ENCODE data around the gene ATMIN.

Gene ATMIN

DNA sequence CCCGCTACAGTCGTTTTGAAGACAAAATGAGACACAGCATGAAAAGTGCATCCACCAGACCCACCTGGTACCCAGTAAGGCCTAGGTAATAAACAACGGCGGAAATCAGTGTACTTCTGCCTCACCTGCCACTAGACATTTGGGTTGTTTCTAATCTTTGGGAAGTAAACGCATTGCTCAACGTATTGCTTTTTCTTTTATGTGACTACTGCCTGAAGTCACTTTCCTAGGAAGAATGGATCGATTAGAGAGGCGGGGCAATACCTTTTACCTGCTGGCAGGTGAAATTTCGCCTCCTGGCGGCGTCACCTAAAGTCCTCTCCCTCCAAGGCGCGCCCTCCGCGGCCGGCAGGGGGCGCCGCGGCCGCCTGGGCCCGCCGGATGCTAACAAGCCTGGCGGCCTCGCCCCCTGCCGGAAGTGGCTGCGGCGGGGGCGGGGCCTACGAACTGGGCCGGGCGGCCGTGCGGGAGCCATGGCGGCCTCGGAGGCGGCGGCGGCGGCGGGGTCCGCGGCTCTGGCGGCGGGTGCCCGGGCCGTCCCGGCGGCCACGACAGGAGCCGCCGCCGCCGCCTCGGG is at the start of gene ATMIN:
Gene ATMIN (plus strand): TSS at position 445 of the 577 bp plus-strand sequence. CDS start 29 bp downstream, at position 474.
- DNase-seq (ENCODE audit: low read depth in 3 of 3), result peak; percentile 74 to 83 (median 79)

DNA sequence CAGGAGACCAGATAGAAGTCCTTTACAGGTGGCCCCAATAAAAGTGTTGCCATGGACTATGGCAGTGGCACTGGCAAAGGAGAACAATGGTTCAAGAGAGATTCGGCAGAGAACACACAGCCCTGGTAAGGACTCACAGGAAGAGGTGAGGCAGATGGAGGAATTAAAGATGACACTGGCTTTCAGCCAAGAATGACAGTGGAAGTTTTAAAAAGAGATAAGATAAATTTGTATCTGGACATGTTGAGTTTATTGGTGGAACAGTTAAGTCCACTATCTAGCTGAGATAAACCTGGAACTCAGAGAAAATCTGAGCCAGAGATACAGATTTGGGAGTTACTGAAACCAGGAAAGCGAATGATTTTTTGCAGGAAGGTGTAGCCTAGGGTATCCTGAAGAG is 49.1 kb upstream of the ATMIN start:
- no peak for DNase-seq (ENCODE audit: low read depth in 3 of 3)

GRCh38 chr16:80988756-80989155 is 46.9 kb upstream of the ATMIN start:
- no peak for DNase-seq (ENCODE audit: low read depth in 3 of 3)

DNA sequence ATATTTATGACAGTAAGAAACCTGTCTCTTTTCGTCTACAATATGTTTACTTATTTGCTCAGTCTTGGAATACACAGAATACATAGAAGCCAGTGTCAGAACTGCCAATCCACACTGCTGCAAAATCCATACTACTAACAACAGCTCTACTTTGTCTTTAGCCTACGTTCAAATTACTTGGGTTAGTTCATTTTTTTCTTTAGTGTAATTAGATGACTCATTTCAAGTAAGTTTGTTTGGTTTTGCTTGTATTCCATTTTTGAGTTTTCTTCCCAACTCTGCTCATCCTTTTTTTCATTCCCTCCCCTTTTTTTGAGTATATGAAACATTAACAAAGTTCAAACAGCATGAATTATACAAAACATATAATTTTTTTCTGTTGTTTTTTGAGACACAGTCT is 45.8 kb upstream of the ATMIN start:
- DNase-seq (ENCODE audit: low read depth in 3 of 3), result no peak

DNA sequence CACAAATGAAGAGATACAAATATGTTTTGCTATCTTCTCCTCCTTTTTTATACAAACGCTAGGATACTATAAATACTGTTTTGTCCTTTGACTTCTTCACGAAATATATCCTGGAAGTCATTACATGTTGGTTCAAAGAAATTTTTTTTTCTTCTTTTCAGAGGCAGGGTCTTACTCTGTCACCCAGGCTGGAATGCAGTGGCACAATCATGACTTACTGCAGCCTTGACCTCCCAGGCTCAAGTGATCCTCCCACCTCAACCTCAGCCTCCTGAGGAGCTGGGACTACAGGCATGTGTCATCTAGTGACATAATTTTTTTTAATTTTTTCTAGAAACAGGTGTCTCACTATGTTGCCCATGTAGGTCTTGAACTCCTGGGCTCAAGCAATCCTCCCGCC is 45.1 kb upstream of the ATMIN start:
- no peak for DNase-seq (ENCODE audit: low read depth in 3 of 3)

GRCh38 chr16:80990978-80991377 is 44.7 kb upstream of the ATMIN start:
- no peak for DNase-seq (ENCODE audit: low read depth in 3 of 3)

GRCh38 chr16:80991792-80992430 is 43.7 kb upstream of the ATMIN start:
- no peak for DNase-seq (ENCODE audit: low read depth in 3 of 3)

DNA sequence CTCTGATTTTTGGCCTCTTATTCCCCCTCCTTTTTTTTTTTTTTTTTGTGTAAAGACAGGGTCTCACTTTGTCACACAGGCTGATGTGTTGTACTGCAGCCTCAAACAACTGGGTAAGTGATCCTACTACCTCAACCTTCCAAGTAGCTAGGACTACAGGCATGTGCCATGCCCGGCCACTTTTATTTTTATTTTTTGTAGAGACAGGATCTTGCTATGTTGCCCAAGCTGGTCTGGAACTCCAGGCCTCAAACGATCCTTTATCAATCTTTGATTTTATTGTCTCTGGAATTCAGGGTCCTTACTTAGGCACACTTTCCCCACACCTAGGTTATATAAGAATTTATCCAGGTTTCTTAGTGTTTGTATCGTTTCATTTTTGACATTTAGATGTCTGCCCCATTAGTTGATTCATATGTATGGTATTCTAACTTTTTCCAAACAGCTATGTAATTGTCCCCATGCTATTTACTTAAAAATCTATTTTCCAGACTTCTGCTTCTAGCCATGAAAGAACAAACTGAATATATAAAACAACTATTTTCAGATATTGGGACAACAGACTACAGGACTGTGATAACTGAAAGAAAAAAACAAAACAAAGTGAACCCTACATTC is 42.9 kb upstream of the ATMIN start:
- DNase-seq (ENCODE audit: low read depth in 3 of 3), result no peak

- no peak for DNase-seq (ENCODE audit: low read depth in 3 of 3)
Observed at GRCh38 chr16:80993307-80993706, 42.3 kb upstream of the ATMIN start.

- no peak for DNase-seq (ENCODE audit: low read depth in 3 of 3)
Observed at GRCh38 chr16:80993834-80994233, 41.8 kb upstream of the ATMIN start.

GRCh38 chr16:80994451-80994850 is 41.2 kb upstream of the ATMIN start:
- no peak for DNase-seq (ENCODE audit: low read depth in 3 of 3)

DNA sequence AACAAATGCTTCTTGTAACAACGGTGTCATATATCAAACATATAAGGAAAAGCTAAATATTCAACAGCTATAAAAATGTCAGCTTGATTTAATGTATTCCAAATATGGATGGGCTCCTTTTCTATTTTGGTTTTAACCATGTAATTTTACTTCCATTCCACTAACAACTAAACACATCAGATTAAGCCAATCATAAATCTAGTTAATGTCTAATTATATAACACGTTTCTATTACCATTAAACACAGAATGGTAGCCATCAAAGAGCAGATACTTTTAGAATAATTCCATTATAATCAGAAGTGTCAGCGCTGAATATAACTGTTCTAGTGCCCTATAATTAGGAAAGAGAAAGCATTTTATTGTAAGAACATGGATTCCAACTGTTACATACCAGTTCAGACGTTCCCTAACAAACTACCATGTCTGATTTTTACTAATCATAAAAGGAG is 38.9 kb upstream of the ATMIN start:
- DNase-seq (ENCODE audit: low read depth in 3 of 3), result no peak

GRCh38 chr16:80997139-80997798 is 38.4 kb upstream of the ATMIN start:
- no peak for DNase-seq (ENCODE audit: low read depth in 3 of 3)

DNA sequence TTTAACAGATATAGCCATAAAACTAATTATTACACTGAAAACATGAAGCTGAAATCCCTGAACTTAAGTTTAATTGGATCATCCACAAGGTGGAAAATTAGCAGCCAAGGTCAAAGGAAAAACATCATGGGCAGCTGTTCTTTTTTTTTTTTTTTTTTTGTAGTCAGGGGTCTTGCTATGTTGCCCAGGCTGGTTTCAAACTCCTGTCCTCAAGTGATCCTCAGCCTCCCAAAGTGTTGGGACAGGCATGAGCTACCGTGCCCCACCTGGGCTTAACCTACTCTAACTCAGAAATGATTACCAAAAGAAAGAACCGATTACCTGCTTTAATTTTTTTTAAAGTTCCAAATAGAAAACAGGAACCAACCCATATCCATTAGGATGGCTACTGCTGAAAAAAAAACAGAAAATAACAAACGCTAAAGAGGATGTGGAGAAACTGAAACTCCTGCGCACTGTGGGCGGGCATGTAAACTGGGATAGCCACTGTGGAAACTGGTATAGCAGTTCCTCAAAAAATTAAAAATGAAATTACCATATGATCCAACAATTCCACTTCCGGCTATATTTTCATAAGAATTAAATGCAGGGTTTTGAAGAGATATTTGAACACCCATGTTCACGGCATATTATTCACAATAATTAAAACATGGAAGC is 37.5 kb upstream of the ATMIN start:
- no peak for DNase-seq (ENCODE audit: low read depth in 3 of 3)

DNA sequence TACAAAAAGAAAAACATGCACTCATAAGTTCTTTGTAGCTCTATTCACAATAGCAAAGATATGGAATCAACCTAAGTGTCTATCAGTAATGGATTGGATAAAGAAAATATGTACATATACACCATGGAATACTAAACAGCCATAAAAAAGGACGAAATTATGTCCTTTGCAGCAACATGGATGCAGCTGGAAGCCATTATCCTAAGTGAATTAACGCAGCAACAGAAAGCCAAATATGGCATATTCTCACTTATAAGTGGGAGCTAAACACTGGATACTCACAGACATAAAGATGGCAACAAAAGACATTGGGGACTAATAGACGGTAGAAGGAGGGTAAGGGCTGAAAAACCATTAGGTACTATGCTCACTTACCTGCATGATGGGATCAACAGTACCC is 34.8 kb upstream of the ATMIN start:
- DNase-seq (ENCODE audit: low read depth in 3 of 3), result no peak

DNA sequence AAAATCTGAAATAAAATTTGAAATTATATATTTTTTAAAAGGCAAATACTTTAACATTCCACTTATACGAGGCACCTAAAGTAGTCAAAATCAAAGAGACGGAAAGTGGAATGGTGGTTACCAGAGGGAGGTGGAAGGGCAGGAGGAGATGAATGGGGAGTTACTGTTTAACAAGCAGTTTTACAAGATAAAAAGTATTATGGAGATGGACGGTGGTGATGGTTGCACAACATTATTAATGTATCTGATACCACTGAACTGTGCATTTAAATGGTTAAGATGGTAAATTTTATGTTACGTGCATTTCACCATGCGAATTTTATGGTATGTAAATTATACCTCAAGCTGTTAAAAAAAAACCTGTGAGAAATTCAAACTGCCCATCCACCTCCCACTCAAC is 34.3 kb upstream of the ATMIN start:
- DNase-seq (ENCODE audit: low read depth in 3 of 3), result no peak

DNA sequence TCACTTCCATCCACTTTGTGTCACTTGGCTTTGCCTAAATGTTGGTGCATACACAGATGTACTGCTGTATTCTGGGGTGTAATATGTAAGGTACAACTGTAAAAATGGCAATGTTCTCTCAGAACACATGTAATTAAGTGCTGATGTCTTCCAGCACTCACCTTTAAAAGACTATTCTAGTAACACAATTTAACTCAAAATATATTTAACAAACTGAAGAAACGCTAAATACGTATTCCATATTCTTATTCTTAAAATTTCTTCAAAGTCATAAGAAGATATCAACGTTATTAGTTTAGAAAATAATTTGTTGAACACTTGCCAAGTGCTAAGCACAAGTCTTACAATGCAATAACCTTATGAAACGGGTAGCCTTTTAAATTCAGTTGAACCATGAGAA is 32.6 kb upstream of the ATMIN start:
- no peak for DNase-seq (ENCODE audit: low read depth in 3 of 3)

GRCh38 chr16:81003610-81004460 is 31.8 kb upstream of the ATMIN start:
- DNase-seq (ENCODE audit: low read depth in 3 of 3), result no peak

DNA sequence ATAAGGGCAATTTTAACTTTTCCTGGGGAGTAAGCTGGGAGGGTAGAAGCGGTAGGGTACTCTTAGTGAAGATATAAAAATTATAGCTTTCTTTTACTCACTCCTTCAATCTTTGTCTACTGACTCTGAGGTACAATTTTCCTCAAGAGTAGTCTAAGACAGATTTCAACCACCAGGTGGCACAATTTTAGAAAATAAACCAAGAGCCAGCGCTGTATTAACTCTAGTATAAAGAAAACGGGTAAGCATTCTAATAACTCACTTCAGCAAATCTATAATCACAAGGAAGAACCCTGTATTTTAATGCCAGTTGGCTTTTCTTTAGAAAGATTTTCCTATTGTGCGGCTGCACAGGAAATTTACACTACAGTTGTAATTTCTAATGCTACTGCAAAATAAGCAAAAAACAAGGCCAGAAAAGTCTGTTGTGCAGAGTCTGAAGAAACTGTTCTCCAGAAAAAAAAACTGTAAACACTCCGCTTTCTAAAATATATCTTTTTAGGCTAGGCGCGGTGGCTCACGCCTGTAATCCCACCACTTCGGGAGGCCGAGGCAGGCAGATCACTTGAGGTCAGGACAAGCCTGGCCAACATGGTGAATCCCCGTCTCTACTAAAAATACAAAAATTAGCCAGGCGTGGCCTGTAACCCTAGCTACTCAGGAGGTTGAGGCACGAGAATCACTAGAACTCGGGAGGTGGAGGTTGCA is 30.8 kb upstream of the ATMIN start:
- peak in 1 of 3 experiments; percentile 16 for DNase-seq (ENCODE audit: low read depth in 3 of 3)

GRCh38 chr16:81005610-81006161 is 30.0 kb upstream of the ATMIN start:
- DNase-seq (ENCODE audit: low read depth in 3 of 3), result no peak

Data from stimulated activated CD4-positive, alpha-beta T cell treated with anti-CD3 and anti-CD28 coated beads, TNF-alpha, amount 100 ng/mL, for 24 hours (primary cell).